GM13977 (cell line): ENCODE results near the gene SLC34A2.
"Not testable (repeated sequence)": the region's sequence is repeated elsewhere in the genome, so short reads cannot be mapped to it uniquely, and the experiment has no call there.

Experiments
- DNase-seq: peaks from one replicate; pipeline ENCODE4 v3.0.0; 2012; ENCODE audit warnings: low spot score
- CTCF ChIP-seq: IDR thresholded peaks from 2 replicates; pipeline ENCODE4 v1.5.1; 2012; ENCODE audit warnings: mild to moderate bottlenecking, control low read depth; ENCODE audit not compliant: insufficient read depth; ENCODE audit errors: extremely low read depth, missing control alignments
- in situ Hi-C: fragments of 300-500 bp; cut with MboI; formaldehyde crosslinking; loops from one replicate; pipeline ENCODE4 v1.12.0; 2022; ENCODE audit warnings: low sequenced_read_pairs, low pct_unique_long_range_greater_than_20kb, mixed read lengths, inconsistent platforms; ENCODE audit not compliant: unreplicated experiment

SLC34A2 gene

GRCh38 chr4:25654971-25655963 is at the start of gene SLC34A2:
Gene SLC34A2, plus strand, starts transcription at chr4:25655851. Its CDS starts 6,650 bp downstream, at chr4:25662501.
- no peak for TF ChIP-seq CTCF
- in situ Hi-C loops, result no loop called here
- no peak for DNase-seq

- TF ChIP-seq CTCF, result no peak
- in situ Hi-C loops, result no loop called here
- DNase-seq, result no peak
Observed at GRCh38 chr4:25608644-25609043, 47.0 kb upstream of the SLC34A2 start.

- in situ Hi-C loops, result no loop called here
- TF ChIP-seq CTCF, result no peak
- DNase-seq, result no peak
Observed at GRCh38 chr4:25609976-25610375, 45.7 kb upstream of the SLC34A2 start.

- in situ Hi-C loops, result not testable (repeated sequence)
Observed at GRCh38 chr4:25613613-25614012, 42.0 kb upstream of the SLC34A2 start.

GRCh38 chr4:25614807-25615206 is 40.8 kb upstream of the SLC34A2 start:
- no peak for DNase-seq
- no peak for TF ChIP-seq CTCF
- in situ Hi-C loops, result no loop called here

More at GRCh38 chr4:25613613-25614012, 42.0 kb upstream of the SLC34A2 start:
- not testable (repeated sequence) for DNase-seq

GRCh38 chr4:25621027-25621930 is 34.4 kb upstream of the SLC34A2 start:
- no peak for TF ChIP-seq CTCF
- DNase-seq, result no peak
- in situ Hi-C loops, result no loop called here
